PFSK-1 (cell line): ENCODE measurements around the gene IL26.

Source experiments
- FOXP2 ChIP-seq: optimal IDR thresholded peaks from 2 replicates; pipeline ENCODE3; 2011; ENCODE audit warnings: borderline replicate concordance, control low read depth, inconsistent platforms; ENCODE audit not compliant: insufficient read depth; ENCODE audit errors: extremely low read length, extremely low read depth
- POLR2AphosphoS5 ChIP-seq: IDR thresholded peaks from 2 replicates; pipeline ENCODE4 v1.6.1; 2012; ENCODE audit warnings: low read depth, mild to moderate bottlenecking, control low read depth, low read length, moderate library complexity
- SIN3A ChIP-seq: IDR thresholded peaks from 2 replicates; pipeline ENCODE4 v1.6.1; 2012; ENCODE audit warnings: mild to moderate bottlenecking, low read length, moderate library complexity, borderline replicate concordance; ENCODE audit not compliant: insufficient read depth
- TAF1 ChIP-seq: IDR thresholded peaks from 2 replicates; pipeline ENCODE4 v1.6.1; 2012; ENCODE audit warnings: low read length, control low read depth, borderline replicate concordance; ENCODE audit not compliant: insufficient read depth
- TF ChIP-seq, protein P1 (sequence below), 2 experiments: IDR thresholded peaks; 2 replicates each; pipeline versions ENCODE4 v1.6.1 to v1.8.0; 2011 to 2012; ENCODE audit warnings: low read depth in 2 of 2, low read length in 2 of 2, control low read depth in 1 of 2, inconsistent platforms in 1 of 2, mild to moderate bottlenecking in 1 of 2, moderate library complexity in 1 of 2; ENCODE audit not compliant: insufficient read depth in 1 of 2

Gene IL26

DNA sequence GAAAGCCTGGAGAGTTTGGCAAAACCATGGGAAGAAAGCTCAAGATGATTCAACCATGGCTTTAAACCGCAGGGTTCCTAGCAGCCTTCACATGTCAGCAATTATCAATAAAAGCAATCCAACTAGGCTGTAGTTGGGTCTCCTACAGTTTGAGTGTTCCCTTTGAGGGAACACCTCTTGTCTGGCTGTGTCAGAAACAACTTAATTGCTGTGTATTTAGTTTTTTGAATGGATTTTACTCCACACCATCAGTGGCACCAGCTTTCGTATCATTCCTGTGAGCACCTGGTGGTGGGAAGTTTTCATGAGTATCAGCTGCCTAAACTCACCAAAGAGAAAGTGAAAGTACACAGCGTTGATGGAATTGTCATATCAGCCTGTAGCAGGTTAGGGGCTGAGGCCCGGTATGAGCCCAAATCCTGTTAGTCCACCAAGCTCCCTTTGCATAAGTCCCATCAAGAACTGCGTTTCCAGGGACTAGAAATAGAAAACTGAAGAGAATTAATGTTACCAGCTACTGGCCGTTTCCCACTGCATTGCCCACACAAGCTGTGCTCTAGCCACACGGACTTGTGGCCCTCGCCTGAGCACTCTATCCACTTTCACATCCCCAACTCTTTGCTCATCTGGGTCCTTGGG, 10.9 kb upstream of the IL26 start:
- TF ChIP-seq SIN3A = no peak
- no peak for TF ChIP-seq FOXP2
- TF ChIP-seq POLR2AphosphoS5 = no peak
- no peak for TF ChIP-seq TAF1
- TF ChIP-seq, protein P1, sequence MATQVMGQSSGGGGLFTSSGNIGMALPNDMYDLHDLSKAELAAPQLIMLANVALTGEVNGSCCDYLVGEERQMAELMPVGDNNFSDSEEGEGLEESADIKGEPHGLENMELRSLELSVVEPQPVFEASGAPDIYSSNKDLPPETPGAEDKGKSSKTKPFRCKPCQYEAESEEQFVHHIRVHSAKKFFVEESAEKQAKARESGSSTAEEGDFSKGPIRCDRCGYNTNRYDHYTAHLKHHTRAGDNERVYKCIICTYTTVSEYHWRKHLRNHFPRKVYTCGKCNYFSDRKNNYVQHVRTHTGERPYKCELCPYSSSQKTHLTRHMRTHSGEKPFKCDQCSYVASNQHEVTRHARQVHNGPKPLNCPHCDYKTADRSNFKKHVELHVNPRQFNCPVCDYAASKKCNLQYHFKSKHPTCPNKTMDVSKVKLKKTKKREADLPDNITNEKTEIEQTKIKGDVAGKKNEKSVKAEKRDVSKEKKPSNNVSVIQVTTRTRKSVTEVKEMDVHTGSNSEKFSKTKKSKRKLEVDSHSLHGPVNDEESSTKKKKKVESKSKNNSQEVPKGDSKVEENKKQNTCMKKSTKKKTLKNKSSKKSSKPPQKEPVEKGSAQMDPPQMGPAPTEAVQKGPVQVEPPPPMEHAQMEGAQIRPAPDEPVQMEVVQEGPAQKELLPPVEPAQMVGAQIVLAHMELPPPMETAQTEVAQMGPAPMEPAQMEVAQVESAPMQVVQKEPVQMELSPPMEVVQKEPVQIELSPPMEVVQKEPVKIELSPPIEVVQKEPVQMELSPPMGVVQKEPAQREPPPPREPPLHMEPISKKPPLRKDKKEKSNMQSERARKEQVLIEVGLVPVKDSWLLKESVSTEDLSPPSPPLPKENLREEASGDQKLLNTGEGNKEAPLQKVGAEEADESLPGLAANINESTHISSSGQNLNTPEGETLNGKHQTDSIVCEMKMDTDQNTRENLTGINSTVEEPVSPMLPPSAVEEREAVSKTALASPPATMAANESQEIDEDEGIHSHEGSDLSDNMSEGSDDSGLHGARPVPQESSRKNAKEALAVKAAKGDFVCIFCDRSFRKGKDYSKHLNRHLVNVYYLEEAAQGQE (IDR thresholded peaks at IDR 0.05; ENCODE audit: insufficient read depth in 1 of 2, low read depth in 2 of 2, low read length in 2 of 2) = no peak

DNA sequence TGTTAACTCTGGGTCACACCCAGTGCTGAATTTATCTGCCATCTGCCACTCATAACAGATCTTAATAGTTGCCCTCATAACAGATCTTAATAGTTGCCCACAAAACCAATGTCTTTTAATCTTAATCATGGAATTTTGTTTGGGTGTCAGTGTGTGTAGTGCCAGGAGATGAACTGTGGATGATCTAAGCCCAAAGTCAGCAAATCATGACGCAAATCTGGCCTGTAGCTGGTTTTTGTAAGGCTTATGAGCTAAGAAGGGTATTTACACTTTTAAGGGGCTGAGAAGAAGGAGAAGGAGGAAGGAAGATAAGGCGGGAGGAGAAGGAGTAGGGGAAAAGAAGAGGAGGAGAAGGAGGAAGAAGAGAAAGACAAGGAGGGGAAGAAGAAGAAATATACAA, 10.0 kb upstream of the IL26 start:
- TF ChIP-seq FOXP2 (no peak), TAF1 (no peak), SIN3A (no peak), POLR2AphosphoS5 (no peak)
- TF ChIP-seq, protein P1 (IDR thresholded peaks at IDR 0.05; ENCODE audit: insufficient read depth in 1 of 2, low read depth in 2 of 2, low read length in 2 of 2) = no peak

- TF ChIP-seq, protein P1 (IDR thresholded peaks at IDR 0.05; ENCODE audit: insufficient read depth in 1 of 2, low read depth in 2 of 2, low read length in 2 of 2) = no peak
- TF ChIP-seq FOXP2 (no peak), POLR2AphosphoS5 (no peak), TAF1 (no peak), SIN3A (no peak)
Observed at GRCh38 chr12:68234140-68234539, 8.5 kb upstream of the IL26 start.

DNA sequence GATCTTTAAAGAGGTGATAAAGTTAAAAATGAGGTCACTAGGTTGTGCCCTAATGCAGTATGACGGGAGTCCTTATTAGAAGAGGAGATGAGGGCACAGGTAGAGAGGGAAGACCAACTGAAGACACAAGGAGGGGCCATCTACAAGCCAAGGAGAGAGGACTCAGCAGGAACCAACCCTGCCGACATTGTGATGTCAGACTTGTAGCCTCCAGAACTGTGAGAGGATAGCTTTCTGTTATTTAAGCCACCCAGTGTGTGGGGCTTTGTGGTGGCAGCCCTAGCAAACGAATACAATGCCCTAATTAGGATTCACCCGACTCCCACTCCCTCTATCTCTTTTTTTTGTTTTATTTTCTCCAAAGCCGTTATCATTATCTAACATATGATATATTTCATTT, 7.9 kb upstream of the IL26 start:
- TF ChIP-seq TAF1 = no peak

GRCh38 chr12:68231691-68232090, 6.1 kb upstream of the IL26 start:
- no peak for TF ChIP-seq SIN3A
- no peak for TF ChIP-seq FOXP2
- no peak for TF ChIP-seq TAF1
- TF ChIP-seq, protein P1 (IDR thresholded peaks at IDR 0.05; ENCODE audit: insufficient read depth in 1 of 2, low read depth in 2 of 2, low read length in 2 of 2) = no peak
- TF ChIP-seq POLR2AphosphoS5 = no peak
